Measurements from ENCODE around the gene TIMP3.

TIMP3 gene

GRCh38 chr22:32830957-32831356 is 29.5 kb downstream of the TIMP3 start:
- DNase-seq, result no peak

GRCh38 chr22:32831584-32831983 is 30.1 kb downstream of the TIMP3 start:
- no peak for DNase-seq

- no peak for DNase-seq
Measured at GRCh38 chr22:32832174-32832573, 30.7 kb downstream of the TIMP3 start.

DNA sequence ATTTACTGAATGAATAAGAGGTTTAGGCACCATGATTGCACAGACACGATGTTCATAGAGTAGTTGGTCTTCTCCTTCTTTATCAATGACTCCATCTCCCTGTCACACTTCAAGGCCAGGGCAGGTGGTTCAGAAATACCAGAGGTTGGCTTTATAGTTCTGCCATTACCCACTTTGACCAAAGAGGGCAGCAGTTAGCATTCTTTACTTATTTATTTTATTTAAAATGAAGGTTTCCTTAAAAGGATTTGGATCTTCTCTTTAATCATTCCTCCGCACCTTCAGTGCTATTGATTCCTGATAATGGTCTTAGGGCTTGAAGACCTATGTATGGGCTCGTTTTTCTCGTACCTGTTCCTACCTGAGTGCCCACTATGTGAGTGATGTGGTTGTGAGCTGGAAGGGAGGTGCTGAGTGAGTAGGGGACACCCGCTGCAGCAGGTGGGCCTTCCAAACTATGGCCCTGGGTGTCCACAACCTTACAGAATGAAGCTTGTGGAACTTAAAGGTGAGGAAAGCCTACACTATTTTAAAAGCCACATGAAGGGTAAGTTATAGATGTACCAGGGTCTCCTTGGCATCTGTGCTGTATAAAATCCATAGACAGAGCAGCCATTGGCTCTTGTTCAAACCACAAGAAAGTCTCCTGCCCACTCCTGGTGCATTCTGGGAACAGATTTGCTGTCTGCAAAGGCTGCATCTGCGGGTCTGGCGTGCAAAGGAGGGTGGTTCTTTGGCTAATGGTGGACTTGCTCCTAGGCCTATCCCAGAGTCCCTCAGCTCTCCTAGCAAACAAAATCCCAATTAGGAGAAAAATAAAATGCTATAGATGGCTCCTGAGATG is 35.0 kb downstream of the TIMP3 start:
- DNase-seq, result no peak

DNA sequence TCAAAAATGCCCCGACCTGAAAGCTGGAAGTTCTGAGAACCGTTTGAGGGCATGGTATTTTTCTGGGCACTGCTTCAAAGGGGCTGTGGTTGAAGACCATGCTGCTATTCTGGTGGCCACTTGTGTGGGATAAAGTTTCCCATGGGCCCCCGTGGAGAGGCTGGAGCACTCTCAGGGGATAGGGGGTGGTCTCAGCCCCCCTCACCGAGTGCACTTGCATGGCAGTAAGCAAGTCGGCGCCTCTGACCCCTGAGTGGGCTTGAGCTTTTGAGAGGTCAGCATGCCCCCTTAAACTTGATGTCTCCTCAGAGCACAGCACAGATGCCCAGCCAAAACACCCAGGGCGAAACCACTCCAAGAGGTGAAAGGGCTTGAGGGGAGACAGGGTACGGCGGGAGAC is 35.6 kb downstream of the TIMP3 start:
- no peak for DNase-seq

DNA sequence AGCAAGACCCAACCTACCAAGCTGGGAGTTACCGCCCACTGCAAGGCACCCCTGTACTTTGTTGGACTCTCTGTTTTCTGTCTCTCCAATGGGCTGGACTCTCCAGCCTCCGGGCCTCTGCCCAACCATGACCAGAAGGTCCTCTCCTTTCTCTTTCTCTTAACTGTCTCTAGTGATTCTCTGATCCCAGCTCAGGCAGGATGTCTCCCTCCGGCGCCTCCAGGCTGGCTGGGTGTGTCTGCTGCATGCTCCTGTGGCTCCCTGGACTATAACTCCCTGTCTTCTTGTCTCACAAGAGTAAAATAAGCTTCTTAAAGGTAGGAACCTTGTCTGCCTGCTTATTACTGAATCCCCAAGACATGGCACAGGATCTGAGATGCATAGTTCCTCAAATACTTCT is 36.3 kb downstream of the TIMP3 start:
- no peak for DNase-seq

DNA sequence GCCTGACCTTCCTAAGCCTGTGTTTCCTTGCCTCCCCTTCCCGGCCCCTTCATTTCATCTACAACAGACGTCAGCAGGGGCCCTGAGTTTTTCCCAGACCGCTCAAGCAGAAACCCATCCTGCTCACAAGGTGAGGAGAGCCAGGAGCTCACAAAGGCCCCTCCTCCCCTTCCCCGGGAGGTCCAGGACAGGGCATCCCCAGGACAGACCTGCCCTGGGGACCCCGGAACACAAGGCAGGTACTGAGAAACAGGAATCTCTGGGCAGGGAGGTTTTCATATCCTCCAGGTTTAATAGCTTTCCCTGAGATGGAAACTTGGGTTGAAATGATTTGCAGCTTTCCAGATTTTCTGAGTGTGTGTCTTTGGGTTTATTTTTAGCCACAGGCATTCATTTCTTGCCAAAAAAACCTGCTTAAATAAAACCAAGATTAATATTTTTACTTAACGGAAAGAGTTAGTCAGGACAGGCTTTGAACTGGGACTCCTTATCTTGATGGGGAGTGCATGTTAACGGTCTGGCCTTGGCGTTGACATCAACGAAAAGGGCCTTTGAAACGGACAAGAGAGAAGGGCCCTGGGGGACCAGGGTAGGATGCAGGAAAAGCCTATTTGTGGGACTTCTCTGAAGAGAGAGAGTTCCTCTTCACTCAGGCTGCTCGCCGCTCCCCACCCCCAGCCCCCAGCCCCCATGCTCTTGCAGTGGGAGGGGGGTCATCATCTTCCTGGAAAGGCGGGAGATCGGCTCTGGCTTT is 38.5 kb downstream of the TIMP3 start:
- no peak for DNase-seq

DNA sequence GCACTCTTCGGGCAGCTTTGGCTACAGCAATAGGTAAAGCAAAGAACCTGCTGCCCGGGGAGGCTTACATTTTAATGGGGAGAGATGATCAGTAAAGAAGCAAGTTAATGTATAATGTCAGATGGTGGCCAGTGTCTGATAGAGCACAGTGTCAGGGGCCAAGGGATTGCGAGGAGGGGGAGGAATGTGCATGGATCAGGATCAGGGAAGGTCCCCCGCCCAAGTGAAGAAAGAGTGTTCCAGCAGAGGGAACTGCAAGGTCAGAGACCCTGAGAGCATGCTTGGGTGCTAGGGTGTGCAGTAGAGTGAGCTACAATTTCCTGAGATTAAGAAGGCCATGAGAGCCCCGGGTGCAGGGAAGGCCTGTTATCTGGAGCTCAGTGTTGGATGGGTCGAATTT is 39.7 kb downstream of the TIMP3 start:
- DNase-seq, result no peak

DNA sequence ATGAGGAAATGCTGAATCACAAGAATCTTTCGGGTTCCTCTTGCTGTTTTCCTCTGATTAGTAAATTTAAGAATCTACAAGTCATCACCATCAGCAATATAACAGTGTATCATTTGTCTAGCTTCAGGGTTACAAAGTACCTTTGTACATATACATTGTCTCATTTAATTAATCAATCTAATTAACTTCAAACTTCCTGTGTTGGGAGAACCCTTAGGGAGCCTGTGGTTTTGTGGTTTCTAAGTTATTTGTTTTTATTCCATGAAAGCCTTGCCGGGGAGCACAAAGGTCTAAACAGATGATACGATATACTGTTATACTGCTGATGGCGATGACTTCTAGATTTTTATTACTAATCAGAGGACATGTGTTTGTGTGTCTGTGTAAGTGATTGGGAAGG is 41.0 kb downstream of the TIMP3 start:
- no peak for DNase-seq

DNA sequence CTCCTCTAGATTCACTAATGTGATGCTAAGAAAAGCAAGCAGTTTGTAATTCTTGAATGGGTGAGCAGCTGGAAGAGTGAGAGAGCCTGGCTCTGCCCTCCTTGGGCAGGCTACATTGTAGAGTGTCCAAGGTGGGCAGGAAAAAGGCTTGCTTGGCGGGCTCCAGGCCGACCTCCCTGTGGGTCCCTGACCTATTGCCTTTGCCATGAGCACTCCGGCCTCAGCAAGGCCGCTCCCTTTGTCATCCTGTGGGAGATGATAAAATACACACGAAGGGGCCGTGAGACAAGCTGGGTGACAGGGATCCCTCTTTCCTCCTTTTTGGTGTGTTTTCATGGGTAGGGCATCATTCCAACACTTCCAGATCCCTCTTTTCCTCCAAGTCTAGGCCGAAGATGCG is 41.8 kb downstream of the TIMP3 start:
- DNase-seq, result no peak

DNA sequence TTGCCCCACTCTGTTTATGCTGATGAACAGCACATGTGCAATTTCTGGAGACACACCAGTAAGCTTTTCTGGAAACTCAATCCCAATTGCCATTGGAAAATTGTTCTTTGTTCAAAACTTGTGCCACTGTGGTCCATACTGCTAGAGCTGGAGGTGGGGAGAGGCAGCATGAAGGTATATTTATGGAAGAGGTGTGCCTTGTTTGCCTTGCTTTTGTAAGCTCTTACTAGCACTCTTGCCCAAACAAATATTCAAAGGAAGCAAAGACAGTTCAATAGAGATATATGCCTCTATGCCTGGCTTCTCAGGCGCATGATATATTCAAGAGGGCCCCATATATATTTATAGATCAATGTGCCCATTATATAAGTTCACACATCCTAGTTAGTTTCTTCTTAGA is 42.7 kb downstream of the TIMP3 start:
- DNase-seq, result no peak

- no peak for DNase-seq
Measured at GRCh38 chr22:32846780-32847491, 45.4 kb downstream of the TIMP3 start.

DNA sequence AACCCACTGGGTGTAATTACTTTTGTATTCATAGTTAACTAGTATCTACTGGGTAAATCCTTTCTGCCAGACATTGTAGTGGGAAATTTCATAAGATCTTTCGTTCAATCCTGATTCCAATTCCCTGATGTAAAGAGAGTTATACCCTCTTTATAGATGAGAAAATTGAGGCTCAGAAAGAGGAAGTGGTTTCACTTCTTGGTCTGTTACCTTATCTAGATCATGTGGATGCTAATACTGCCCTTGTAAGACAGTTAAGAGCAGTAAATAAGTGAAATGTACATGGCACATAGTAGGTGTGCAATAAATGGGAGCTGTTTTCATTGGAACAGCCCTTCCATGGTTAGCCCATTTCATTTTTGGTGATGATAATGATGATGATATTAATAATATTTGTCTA is 46.7 kb downstream of the TIMP3 start:
- DNase-seq, result no peak

DNA sequence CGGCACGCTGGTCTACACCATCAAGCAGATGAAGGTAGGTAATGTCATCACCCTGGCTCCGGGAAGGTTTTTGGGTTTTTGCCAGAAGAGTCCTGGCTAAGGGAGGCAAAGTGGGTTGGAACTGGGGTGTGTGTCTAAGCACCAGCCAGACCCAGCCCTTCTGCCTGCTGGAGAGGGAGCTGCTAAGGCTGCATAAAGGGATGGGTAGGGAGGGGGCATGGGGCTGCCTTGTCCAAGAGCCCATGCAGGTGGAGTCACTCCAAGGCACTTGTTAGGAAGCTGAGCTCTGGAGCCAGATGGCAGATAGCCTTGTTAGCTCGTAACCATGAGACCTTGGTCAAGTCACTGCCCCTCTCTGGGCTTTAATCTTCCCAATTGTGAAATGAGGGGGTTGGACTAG is 48.0 kb downstream of the TIMP3 start:
- no peak for DNase-seq

DNA sequence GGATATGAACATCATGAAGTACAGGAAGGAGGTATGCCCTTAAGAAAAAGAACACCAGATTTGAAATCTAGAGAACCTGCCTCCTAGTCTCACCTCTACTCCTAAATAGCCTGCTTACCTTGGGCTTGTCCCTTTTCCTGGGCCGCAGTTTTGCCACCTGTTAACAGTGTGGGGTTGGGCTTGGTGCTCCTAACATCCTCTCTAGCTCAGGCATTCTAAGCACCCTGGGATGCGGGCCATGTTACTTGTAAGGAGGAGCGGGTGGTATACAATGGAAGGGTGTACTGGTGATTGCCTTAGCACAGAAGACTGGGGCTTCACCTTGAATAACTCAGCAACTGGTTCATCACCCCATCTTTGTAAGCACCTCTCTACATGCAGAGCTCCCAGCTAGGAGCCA is 48.7 kb downstream of the TIMP3 start:
- DNase-seq, result no peak

DNA sequence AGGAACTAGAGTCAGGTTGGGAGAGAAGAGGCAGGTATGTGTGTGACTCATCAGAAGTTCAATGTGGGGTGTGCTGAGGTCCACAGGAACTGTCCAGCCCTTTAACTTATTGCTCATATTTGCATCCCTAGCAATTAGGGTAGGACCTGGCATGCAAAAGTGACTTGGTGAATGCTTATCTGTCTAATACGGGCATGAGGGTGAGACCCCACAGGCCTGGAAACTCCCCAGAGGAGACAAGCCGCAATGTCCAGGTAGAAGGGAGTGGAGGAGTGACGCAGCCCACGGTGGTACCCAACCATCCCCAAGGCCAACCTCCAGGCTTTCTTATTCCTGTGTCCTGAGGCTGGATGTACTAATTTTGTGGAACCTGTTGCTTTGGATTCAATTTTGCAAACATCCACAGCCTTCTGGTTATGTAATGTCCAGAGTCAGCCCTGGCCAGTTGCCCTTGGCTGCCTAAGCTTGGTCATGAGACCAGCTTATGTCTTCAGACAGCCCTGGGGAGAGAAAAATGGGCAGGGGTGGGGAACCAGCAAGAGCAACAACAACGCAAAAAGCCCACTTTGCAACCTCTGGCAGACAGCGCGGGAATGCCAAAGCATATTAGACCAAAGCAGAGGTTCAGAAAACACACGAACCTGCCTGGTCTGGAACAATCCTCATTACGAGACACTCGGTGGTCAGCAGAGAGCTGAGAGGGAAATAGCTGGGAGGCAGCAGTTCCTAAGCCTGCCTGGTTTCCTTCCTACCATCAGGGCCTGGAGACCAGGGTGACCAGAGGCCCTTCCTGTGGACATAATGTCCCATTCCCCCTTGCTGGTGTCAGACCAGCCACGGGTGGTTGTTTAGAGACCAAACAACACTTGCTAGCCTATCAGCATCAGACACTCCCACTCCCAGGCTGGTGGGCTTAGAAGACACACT is 49.3 kb downstream of the TIMP3 start:
- no peak for DNase-seq

GRCh38 chr22:32852395-32853251 is 51.1 kb downstream of the TIMP3 start:
- no peak for DNase-seq

DNA sequence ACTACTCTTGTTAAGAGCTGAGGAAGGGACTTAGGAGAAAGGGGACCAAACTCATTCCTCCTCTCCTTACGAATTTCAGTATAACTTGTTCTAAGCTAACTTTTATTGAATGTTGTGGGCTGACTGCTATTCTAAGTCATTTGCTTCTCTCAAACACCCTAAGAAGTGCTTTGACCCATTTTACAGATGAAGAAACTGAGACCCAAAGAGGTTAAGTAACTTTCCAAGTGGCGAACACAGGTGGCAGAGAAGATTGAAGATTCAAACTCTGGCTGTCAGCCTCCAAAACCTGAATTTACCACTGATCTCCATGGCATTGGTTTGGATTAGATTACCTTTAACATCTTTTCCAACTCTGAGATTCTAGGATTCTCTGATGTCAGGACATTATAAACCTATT is 52.2 kb downstream of the TIMP3 start:
- DNase-seq, result no peak

- no peak for DNase-seq
Measured at GRCh38 chr22:32854351-32854804, 52.9 kb downstream of the TIMP3 start.

GRCh38 chr22:32855045-32855756 is 53.7 kb downstream of the TIMP3 start:
- no peak for DNase-seq

Measured in NCI-H345 (cell line).